HepG2 (cell line): ENCODE results near the gene NDUFS7. TPM values are rescaled to one million over a fixed set of nuclear protein-coding genes. Genes with fewer than 3 reads are reported as not detected.

Experiments
- EEA1 ChIP-seq: sonication (generic); formaldehyde crosslinking; IDR thresholded peaks from 2 replicates; pipeline ENCODE4 v1.5.1; 2020; ENCODE audit warnings: mild to moderate bottlenecking, missing genetic modification reagents, borderline replicate concordance
- ELF1 ChIP-seq: sonication (generic); formaldehyde crosslinking; IDR thresholded peaks from 2 replicates; pipeline ENCODE4 v1.4.0; 2020; ENCODE audit warnings: missing genetic modification reagents
- HOXA3 ChIP-seq: sonication (generic); formaldehyde crosslinking; IDR thresholded peaks from 2 replicates; pipeline ENCODE4 v1.5.0; 2020; ENCODE audit warnings: missing genetic modification reagents
- MED1 ChIP-seq: sonication (generic); formaldehyde crosslinking; IDR thresholded peaks from 2 replicates; pipeline ENCODE4 v1.4.0; 2020; ENCODE audit warnings: missing genetic modification reagents
- MYC ChIP-seq: sonication (generic); formaldehyde crosslinking; IDR thresholded peaks from 2 replicates; pipeline ENCODE4 v1.9.0; 2021; ENCODE audit warnings: missing genetic modification reagents, borderline replicate concordance
- MYNN ChIP-seq: sonication (generic); formaldehyde crosslinking; IDR thresholded peaks from 2 replicates; pipeline ENCODE4 v1.4.0; 2020; ENCODE audit warnings: mild to moderate bottlenecking, low read depth, missing genetic modification reagents
- REPIN1 ChIP-seq: sonication (generic); formaldehyde crosslinking; IDR thresholded peaks from 2 replicates; pipeline ENCODE4 v1.8.0; 2022; ENCODE audit warnings: missing genetic modification reagents, low read depth, mild to moderate bottlenecking, borderline replicate concordance
- ZBTB20 ChIP-seq: sonication (generic); formaldehyde crosslinking; IDR thresholded peaks from 2 replicates; pipeline ENCODE4 v1.8.1; 2023; ENCODE audit warnings: missing genetic modification reagents, low read depth, mild to moderate bottlenecking, borderline replicate concordance
- ZBTB38 ChIP-seq: sonication (generic); formaldehyde crosslinking; IDR thresholded peaks from 2 replicates; pipeline ENCODE4 v1.5.1; 2020; ENCODE audit warnings: mild to moderate bottlenecking, missing genetic modification reagents
- ZFY ChIP-seq: sonication (generic); formaldehyde crosslinking; IDR thresholded peaks from 2 replicates; pipeline ENCODE4 v1.4.0; 2020; ENCODE audit warnings: missing genetic modification reagents
- ZNF589 ChIP-seq: sonication (generic); formaldehyde crosslinking; conservative IDR thresholded peaks from 2 replicates; pipeline ENCODE4 v1.8.0; 2022; ENCODE audit warnings: mild to moderate bottlenecking, moderate library complexity, missing genetic modification reagents
- polyA plus RNA-seq, 8 experiments: library from polyadenylated mRNA; depleted of rRNA in 3 of 8; stranded (reverse) in 7 of 8; unstranded in 1 of 8; fragments of >200 nt; fragmentation: Illumina TruSeq in 4 of 8; extraction: Trizol in 4 of 8; gene quantifications; 2 replicates each; pipeline versions ENCODE4 v1.2.1 to v1.2.3, GENCODE V29; 2011 to 2016; ENCODE audit warnings: low read depth in 4 of 8, missing spikeins in 1 of 8, mixed read lengths in 1 of 8; ENCODE audit not compliant: insufficient read depth in 1 of 8
- total RNA-seq, 5 experiments: library from RNA; depleted of rRNA; stranded (reverse); fragments of >200 nt; fragmentation: Illumina TruSeq; extraction: Trizol; gene quantifications; 2 replicates each; pipeline ENCODE4 v1.2.3, GENCODE V29; 2016; ENCODE audit warnings: low read depth in 1 of 5
- TF ChIP-seq, protein P1 (sequence below): sonication (generic); formaldehyde crosslinking; IDR thresholded peaks from 2 replicates; pipeline ENCODE4 v1.9.0; 2021; ENCODE audit warnings: missing genetic modification reagents, borderline replicate concordance
- TF ChIP-seq, protein P2 (sequence below): sonication (generic); formaldehyde crosslinking; IDR thresholded peaks from 2 replicates; pipeline ENCODE4 v1.4.0; 2020; ENCODE audit warnings: missing genetic modification reagents
- TF ChIP-seq, protein P3 (sequence below): sonication (generic); formaldehyde crosslinking; IDR thresholded peaks from 2 replicates; pipeline ENCODE4 v1.5.0; 2020; ENCODE audit warnings: mild to moderate bottlenecking, missing genetic modification reagents

Gene NDUFS7
- total and polyA plus RNA-seq, 2 of the 13 experiments (the other 11 are each of a cell fraction or from before 2014, with no cell fraction given) = 34.3 to 66.9 TPM

DNA sequence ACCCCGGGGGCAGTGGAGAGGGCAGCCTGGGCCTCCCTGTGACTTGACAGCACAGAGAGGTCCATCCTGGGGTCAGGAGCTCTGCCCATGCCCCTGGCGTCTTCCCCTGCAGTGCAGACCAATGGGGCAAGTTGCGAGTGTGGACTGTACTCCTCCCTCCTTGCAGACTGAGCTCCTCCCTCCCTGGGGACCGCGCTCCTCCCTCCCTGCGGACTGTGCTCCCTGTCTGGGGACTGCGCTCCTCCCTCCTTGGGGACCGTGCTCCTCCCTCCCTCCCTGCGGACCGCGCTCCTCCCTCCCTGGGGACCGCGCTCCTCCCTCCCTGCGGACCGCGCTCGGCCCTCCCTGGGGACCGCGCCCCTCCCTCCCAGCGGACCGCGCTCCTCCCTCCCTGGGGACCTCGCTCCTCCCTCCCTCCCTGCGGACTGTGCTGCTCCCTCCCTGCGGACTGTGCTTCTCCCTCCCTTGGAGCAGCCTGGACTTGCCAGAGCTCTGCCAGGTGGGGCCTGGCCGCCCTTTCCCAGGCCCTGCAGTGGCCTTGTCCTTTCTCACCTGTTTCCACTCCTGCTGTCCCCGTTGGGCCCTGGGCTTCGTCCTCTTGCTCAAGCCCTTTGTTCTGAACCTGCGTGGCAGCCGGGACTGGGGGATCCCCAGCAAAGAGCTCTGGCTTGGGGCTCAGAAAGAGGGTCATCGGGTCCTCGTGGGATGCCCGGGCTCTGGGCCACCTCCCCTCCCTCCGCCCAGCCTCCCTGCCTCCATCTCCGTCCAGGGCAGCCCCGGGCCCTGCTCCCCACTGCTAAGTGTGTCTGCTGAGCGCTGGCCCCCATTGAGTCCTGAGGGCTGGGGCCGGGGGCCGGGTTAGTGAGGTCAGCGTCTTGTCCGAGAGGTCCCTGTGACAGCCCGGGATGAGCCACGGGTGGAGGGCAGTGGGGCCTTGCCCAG lies 10.8 kb downstream of the NDUFS7 start (continued):
- no peak for TF ChIP-seq MYNN (CRISPR knock-in tag)
- TF ChIP-seq ELF1 (CRISPR knock-in tag) = no peak
- 0 out of 2 replicates have a peak, but pooled peaks have one; percentile 8 for TF ChIP-seq REPIN1 (CRISPR knock-in tag)
- peak; percentile 18; the same call in 1 of the 2 replicates for TF ChIP-seq ZBTB20 (CRISPR knock-in tag)
- TF ChIP-seq EEA1 (CRISPR knock-in tag) = no peak
- TF ChIP-seq, protein P1, sequence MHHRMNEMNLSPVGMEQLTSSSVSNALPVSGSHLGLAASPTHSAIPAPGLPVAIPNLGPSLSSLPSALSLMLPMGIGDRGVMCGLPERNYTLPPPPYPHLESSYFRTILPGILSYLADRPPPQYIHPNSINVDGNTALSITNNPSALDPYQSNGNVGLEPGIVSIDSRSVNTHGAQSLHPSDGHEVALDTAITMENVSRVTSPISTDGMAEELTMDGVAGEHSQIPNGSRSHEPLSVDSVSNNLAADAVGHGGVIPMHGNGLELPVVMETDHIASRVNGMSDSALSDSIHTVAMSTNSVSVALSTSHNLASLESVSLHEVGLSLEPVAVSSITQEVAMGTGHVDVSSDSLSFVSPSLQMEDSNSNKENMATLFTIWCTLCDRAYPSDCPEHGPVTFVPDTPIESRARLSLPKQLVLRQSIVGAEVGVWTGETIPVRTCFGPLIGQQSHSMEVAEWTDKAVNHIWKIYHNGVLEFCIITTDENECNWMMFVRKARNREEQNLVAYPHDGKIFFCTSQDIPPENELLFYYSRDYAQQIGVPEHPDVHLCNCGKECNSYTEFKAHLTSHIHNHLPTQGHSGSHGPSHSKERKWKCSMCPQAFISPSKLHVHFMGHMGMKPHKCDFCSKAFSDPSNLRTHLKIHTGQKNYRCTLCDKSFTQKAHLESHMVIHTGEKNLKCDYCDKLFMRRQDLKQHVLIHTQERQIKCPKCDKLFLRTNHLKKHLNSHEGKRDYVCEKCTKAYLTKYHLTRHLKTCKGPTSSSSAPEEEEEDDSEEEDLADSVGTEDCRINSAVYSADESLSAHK (CRISPR knock-in tag) = no peak
- TF ChIP-seq ZNF589 (CRISPR knock-in tag) = no peak
- no peak for TF ChIP-seq MED1 (CRISPR knock-in tag)
- TF ChIP-seq HOXA3 (CRISPR knock-in tag) = peak; percentile 53
- 0 out of 2 replicates have a peak, but pooled peaks have one; percentile 11 for TF ChIP-seq ZFY
- peak; percentile 72 for TF ChIP-seq ZBTB38 (CRISPR knock-in tag)
- TF ChIP-seq, protein P2, sequence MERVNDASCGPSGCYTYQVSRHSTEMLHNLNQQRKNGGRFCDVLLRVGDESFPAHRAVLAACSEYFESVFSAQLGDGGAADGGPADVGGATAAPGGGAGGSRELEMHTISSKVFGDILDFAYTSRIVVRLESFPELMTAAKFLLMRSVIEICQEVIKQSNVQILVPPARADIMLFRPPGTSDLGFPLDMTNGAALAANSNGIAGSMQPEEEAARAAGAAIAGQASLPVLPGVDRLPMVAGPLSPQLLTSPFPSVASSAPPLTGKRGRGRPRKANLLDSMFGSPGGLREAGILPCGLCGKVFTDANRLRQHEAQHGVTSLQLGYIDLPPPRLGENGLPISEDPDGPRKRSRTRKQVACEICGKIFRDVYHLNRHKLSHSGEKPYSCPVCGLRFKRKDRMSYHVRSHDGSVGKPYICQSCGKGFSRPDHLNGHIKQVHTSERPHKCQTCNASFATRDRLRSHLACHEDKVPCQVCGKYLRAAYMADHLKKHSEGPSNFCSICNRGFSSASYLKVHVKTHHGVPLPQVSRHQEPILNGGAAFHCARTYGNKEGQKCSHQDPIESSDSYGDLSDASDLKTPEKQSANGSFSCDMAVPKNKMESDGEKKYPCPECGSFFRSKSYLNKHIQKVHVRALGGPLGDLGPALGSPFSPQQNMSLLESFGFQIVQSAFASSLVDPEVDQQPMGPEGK (CRISPR knock-in tag) = peak; percentile 40; the same call in 1 of the 2 replicates
- 0 out of 2 replicates have a peak, but pooled peaks have one; percentile 24 for TF ChIP-seq MYC (CRISPR knock-in tag)
- TF ChIP-seq, protein P3, sequence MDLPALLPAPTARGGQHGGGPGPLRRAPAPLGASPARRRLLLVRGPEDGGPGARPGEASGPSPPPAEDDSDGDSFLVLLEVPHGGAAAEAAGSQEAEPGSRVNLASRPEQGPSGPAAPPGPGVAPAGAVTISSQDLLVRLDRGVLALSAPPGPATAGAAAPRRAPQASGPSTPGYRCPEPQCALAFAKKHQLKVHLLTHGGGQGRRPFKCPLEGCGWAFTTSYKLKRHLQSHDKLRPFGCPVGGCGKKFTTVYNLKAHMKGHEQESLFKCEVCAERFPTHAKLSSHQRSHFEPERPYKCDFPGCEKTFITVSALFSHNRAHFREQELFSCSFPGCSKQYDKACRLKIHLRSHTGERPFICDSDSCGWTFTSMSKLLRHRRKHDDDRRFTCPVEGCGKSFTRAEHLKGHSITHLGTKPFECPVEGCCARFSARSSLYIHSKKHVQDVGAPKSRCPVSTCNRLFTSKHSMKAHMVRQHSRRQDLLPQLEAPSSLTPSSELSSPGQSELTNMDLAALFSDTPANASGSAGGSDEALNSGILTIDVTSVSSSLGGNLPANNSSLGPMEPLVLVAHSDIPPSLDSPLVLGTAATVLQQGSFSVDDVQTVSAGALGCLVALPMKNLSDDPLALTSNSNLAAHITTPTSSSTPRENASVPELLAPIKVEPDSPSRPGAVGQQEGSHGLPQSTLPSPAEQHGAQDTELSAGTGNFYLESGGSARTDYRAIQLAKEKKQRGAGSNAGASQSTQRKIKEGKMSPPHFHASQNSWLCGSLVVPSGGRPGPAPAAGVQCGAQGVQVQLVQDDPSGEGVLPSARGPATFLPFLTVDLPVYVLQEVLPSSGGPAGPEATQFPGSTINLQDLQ (CRISPR knock-in tag) = no peak
